Erythroblast (primary cell): ENCODE measurements around the gene SMIM32.

Experiments
- GATA1 ChIP-seq: IDR thresholded peaks from 2 replicates; pipeline ENCODE4 v1.6.1; 2011; ENCODE audit warnings: low read depth, mild to moderate bottlenecking, control low read depth, low read length, moderate library complexity
- POLR2A ChIP-seq: IDR thresholded peaks from 2 replicates; pipeline ENCODE4 v1.6.1; 2011; ENCODE audit warnings: mild to moderate bottlenecking, low read length

DNA sequence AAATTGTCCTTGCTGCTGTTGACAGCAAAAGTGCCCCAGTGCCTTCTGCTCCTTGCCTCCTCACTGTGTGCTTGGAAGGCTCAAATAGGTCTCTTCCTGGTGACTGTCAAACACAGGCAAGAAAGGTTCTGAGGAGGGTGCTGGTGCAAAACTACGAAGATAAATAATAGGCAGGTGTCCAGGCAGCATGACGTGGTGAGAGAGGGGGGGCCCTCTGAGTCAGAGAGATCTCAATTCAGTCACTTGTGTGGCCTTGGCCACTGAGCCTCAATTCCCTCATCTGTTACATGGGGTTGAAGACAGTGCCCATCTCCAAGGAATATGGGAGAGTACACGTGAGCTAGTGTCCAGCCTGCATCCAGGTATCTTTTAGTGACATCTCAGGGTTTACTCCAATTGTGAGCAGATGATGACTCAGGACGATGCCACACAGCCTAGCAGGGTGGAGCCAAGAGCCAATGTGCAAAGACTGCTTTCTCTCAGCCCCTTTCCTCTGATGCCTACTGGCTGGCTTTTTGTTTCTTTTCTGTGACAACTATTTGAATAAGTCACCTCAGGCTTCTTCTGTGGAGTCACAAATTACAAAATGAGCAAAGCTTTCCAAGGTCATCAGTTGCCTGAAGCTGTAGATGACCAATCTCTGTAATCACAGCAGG, 29.7 kb upstream of the SMIM32 start:
- no peak for TF ChIP-seq GATA1
- no peak for TF ChIP-seq POLR2A
